GM18861 (cell line): ENCODE data around the gene ZSWIM5.
"Not testable (repeated sequence)": the region's sequence is repeated elsewhere in the genome, so short reads cannot be mapped to it uniquely, and the experiment has no call there.

ENCODE experiments used
- ATAC-seq: cut with Tn5 transposase; IDR thresholded peaks from one replicate; pipeline ENCODE4 v1.9.1; 2021; ENCODE audit not compliant: unreplicated experiment

The ZSWIM5 gene

DNA sequence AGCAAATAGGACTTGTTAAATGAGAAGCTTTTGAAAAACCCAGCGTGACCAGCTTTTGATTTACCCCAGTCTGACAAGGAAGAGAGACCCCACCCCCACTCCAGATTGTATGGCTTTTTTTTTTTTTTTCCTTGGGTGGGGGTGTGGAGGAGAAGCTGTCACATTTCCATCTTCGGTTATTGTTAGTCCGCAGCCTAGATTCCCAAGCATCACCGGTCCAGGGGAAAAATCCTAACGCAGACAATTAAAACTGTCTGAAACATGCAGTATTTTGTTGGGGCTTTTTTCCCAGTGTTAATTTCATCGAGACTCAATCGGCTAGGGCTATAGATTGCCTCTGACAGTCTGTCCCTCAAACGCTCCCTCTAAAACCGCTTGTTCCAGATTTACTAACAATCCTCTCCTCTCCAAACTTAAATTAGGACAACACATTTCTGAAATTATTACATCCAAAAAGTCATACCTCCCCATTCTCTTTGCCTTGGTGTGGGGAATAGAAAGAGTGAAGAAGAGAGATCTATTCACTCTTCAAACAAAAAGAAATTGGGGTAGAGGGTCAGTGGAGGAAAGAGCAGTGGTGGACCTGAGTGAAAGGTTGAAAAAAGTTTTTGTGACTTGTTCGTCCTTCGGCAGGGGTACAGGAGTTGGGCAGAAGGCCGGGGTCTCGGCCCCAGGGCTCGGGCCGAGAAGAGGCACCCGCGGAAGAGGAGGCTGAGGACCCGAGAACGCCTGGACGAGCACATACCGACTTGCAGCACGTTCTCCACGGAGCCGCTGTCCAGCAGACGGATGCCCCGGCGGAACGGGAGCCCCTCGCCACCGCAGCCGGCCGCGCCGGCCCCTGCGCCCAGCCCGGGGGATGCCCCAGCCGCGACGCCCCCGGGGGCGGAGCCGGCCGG is 1.1 kb downstream of the ZSWIM5 start:
- ATAC-seq = no peak

DNA sequence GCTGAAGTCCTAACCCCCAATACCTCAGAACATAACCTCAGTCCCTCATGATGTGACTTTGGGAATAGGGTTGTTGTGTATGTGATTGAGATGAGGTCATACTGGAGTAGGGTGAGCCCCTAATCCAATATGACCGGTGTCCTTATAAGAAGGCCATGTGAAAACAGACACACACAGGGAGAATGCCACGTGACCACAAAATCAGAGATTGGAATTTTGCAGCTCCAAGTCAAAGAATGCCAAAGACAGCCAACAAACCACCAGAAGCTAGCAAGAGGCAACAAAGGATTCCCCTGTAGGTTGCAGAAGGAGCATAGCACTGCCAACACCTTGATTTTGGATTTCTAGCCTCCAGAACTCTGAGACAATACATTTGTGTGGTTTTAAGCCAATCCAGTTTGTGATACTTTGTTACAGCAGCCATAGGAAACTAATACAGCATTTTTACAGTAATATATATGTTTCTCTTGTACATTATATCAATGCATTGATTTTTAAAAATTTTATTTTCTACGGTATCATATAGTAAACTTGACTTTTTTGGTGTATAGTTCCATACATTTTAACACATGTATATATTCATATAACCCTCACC is 5.4 kb downstream of the ZSWIM5 start:
- ATAC-seq = no peak

DNA sequence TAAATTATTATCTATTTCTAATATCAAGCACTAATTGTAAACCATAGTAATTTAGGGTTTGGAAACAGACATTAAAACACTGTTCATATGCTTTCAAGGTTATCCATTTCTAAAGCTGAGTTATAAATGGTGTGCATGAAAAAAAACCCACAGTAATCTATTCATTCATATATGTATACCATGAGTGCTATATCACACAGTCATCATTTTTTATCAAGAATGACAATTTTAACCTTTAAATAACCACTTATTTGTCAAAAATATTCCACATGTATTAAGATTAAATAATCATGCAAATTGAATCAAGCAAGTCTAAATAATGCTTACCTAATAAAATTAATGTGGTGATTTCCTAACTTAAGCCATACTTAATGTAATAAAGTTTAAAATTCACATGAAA is 6.0 kb downstream of the ZSWIM5 start:
- no peak for ATAC-seq

DNA sequence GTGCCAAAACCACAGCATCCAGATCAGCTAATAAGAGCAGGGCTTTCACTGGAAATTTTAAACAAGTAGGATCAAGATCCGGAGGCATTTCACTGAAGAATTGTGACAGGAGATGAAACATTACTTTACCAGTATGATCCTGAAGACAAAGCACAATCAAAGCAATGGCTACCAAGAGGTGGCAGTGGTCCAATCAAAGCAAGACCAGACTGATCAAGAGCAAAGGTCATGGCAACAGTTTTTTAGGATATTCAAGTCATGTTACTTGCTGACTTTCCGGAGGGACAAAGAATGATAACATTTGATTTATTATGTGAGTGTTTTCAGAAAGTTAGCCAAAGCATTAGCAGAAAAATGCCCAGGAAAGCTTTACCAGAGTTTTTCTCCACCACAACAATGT is 8.2 kb downstream of the ZSWIM5 start:
- ATAC-seq = no peak

DNA sequence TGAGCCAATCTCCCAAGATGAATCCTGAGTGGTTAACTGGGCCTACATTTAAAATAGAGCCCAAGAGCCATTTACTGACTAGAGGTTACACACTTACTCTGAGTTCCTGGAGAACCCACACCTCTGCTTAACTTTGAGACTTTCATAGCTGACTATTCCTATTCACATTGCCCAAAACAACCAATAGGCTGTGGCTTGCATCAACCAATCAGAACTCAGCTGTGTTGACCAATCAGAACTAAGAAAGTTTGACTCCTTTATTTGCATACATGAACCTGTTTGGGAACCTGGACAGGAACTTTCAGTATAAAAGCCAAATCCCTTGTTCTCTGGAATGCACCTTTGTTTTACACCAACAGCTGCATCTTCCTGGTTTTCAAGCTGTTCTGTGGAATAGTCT is 9.5 kb downstream of the ZSWIM5 start:
- ATAC-seq = no peak

DNA sequence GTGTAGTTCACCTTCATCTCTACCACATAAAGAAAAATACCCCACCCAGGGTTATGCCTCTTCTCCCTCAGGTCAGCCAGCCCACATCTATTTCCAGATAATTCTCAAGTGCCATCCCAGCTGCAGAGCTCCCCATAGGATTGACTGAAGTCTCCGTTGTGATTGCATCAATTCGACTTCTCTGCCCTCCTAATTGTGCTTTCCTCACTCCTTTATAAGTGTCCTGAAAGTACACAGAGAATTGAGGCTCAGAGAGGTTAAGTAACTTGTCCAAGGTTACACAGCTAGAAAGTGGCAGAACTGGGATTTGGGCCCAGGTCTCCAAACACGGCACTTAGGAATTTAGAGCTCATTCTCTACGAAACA is 15.0 kb downstream of the ZSWIM5 start:
- no peak for ATAC-seq

DNA sequence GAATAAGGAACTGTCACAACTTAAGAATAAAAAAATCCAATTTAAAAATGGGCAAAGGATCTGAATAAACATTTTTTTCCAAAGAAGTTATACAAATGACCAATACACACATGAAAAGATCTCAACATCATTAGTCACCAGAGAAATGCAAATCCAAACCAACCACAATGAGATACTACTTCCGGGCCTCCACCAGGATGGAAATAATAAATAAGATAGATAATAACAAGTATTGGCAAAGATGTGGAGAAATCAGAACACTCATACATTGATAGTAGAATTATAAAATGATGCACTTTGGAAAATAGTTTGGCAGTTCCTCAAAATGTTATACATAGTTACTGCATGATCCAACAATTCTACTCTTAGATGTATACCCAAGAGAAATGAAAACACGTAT is 18.7 kb downstream of the ZSWIM5 start:
- ATAC-seq = no peak

DNA sequence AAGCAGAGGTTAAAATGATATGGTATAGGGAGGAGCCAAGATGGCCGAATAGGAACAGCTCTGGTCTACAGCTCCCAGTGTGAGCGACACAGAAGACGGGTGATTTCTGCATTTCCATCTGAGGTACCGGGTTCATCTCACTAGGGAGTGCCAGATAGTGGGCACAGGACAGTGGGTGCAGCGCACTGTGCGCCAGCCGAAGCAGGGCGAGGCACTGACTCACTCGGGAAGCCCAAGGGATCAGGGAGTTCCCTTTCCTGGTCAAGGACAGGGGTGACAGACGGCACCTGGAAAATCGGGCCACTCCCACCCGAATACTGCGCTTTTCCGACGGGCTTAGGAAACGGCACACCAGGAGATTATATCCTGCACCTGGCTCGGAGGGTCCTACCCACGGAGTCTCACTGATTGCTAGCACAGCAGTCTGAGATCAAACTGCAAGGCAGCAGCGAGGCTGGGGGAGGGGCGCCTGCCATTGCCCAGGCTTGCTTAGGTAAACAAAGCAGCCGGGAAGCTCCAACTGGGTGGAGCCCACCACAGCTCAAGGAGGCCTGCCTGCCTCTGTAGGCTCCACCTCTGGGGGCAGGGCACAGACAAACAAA is 26.4 kb downstream of the ZSWIM5 start:
- not testable (repeated sequence) for ATAC-seq

DNA sequence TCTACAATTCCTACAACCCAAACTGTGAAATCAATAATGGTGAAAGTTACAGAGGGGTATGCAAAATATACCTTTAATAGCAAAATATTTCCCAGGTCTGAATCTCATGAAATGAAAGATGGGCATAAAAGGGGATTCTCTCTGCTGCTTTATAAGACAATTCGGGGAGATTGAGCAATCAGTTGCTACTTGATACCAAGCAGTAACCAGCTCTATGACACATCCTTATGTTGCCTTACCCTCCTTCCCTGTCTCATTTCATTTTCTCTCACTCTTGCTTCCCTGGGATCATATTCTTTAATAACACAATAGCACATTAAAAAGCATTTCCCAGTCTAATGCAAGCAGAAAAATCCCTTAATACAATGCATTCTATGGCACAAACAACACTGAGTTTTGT is 29.0 kb downstream of the ZSWIM5 start:
- no peak for ATAC-seq

DNA sequence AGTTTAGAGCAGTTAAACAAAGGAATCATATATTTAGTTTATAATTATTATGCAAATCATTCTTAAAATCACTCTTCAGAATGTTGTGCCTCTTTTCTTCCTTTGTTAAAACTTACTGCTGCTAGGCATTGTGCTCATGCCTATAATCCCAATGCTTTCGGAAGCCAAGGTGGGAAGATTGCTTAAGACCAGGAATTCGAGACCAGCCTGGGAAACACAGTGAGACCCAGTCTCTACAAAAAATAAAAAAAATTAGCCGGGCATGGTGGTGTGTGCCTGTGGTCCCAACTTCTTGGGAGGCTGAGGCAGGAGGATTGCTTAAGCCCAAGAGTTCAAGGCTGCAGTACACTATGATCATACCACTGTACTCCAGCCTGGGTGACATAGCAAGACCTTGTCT is 33.6 kb downstream of the ZSWIM5 start:
- no peak for ATAC-seq

DNA sequence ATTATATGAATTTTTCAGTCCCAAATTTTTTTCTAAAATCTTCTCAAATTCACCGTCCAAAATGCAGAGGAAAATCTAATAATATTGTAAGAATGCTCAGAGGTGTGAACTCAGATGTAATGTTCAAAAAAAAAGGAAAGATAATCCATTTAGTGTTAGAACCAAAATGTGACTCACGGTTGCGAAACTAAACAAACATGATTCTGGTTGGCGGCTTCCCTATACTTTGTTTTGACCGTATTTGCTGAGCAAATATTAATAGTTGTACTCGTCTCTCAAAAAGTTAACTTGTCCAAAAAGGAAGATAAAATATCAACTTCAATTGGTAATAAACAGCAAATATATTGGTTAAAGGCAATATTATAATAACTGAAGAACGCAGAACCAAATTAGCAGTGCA is 34.4 kb downstream of the ZSWIM5 start:
- no peak for ATAC-seq

DNA sequence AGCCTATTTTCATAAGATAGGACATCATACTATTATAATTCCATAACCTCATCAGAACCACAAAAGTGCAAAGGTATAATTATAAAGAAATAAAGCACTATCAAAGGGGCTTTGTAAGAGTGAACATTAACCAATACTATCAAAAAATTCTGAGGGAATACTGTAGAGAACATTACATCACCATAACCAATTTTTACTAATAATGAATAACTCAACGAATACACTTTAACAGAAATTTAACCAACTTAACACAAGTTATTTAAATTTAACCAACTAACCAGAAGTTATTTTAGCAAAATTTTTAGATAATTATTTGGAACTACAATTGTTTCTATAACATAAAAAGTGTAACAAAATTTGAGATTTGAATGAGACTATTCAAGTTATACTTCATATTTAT is 34.8 kb downstream of the ZSWIM5 start:
- ATAC-seq = no peak

DNA sequence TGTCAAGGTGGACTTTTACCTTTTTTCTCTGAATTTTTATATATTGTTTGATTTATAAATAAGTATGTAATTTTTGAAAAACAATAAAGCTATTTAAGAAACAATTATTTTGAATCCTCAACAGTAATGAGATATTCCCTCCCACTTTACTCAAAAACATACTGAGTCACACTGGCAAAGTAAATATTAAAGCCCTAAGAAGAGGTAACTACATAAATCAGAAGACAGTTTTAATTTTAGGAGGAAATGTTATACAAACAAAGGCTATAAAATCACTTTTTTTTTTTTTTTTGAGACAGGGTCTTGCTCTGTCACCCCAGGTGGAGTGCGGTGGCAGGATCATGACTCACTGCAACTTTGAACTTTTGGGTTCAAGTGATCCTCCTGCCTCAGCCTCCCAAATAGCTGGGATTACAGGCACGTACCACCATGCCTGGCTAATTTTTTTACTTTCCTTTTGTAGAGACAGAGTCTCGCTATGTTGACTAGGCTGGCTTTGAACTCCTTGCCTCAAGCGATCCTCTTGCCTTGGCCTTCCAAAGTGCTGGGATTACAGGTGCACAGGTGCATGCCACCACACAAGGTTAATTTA is 36.2 kb downstream of the ZSWIM5 start:
- no peak for ATAC-seq

DNA sequence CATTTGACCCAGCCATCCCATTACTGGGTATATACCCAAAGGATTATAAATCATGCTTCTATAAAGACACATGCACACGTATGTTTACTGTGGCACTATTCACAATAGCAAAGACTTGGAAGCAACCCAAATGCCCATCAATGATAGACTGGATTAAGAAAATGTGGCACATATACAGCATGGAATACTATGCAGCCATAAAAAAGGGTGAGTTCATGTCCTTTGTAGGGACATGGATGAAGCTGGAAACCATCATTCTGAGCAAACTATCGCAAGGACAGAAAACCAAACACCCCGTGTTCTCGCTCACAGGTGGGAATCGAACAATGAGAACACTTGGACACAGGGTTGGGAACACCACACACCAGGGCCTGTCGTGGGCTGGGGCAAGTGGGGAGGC is 38.5 kb downstream of the ZSWIM5 start:
- ATAC-seq = not testable (repeated sequence)

DNA sequence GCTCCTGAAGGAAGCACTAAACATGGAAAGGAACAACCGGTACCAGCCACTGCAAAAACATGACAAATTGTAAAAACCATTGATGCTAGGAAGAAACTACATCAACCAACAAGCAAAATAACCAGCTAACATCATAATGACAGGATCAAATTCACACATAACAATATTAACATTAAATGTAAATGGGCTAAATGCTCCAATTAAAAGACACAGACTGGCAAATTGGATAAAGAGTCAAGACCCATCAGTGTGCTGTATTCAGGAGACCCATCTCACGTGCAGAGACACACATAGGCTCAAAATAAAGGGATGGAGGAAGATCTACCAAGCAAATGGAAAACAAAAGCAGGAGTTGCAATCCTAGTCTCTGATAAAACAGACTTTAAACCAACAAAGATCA is 42.1 kb downstream of the ZSWIM5 start:
- ATAC-seq = not testable (repeated sequence)

DNA sequence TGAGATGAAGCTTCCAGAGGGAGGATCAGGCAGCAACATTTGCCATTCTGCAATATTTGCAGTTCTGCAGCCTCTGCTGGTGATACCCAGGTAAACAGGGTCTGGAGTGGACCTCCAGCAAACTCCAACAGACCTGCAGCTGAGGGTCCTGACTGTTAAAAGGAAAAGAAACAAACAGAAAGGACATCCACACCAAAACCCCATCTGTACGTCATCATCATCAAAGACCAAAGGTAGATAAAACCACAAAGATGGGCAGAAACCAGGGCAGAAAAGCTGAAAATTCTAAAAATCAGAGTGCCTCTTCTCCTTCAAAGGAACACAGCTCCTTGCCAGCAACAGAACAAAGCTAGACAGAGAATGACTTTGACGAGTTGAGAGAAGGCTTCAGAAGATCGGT is 43.3 kb downstream of the ZSWIM5 start:
- not testable (repeated sequence) for ATAC-seq

DNA sequence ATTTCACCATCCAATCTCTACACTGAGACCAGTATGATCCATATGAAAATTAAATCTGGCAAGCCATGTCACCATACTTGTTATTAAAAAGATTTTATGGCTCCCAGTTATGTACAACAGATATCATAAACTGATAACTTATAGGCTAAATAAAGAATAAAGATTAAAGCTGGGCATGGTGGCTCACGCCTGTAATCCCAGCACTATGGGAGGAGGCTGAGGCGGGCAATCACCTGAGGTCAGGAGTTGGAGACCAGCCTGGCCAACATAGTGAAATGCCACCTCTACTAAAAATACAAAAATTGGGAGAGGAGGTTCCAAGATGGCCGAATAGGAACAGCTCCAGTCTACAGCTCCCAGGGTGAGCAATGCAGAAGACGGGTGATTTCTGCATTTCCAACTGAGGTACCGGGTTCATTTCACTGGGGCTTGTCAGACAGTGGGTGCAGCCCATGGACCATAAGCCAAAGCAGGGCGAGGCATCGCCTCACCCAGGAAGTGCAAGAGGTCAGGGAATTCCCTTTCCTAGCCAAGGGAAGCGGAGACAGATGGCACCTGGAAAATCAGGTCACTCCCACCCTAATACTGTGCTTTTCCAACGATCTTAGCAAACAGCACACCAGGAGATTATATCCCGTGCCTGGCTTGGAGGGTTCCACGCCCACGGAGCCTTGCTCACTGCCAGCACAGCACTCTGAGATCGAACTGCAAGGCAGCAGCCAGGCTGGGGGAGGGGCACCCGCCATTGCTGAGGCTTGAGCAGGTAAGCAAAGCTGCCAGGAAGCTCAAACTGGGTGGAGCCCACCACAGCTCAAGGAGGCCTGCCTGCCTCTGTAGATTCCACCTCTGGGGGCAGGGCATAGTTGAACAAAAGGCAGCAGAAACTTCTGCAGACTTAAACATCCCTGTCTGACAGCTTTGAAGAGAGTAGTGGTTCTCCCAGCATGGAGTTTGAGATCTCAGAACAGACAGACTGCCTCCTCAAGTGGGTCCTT is 44.1 kb downstream of the ZSWIM5 start:
- ATAC-seq = not testable (repeated sequence)

DNA sequence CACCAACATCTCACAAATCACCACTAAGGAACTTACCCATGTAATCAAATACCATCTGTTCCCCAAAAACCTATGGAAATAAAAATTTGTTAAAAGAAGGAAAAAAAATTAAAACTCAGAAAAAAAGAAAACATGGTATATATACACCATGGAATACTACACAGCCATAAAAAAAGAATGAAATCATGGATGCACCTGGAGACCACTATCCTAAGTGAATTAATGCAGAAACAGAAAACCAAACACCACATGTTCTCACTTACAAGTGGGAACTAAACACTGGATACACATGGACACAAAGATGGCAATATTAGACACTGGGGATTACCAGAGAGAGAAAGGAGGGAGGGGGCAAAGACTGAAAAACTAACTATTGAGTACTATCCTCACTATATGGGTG is 50.4 kb downstream of the ZSWIM5 start:
- no peak for ATAC-seq

DNA sequence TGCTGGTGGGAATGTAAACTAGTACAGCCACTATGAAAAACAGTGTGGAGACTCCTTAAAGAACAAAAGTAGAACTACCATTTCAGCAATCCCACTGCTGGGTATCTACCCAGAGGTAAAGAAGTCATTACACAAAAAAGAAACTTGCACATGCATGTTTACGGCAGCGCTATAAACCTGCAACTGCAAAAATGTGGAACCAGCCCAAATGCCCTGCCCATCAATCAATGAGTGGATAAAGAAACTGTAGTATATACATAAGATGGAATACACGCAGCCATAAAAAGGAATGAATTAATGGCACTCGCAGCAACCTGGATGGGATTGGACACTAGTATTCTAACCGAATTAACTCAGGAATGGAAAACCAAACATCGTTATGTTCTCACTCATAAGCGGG is 51.0 kb downstream of the ZSWIM5 start:
- no peak for ATAC-seq

DNA sequence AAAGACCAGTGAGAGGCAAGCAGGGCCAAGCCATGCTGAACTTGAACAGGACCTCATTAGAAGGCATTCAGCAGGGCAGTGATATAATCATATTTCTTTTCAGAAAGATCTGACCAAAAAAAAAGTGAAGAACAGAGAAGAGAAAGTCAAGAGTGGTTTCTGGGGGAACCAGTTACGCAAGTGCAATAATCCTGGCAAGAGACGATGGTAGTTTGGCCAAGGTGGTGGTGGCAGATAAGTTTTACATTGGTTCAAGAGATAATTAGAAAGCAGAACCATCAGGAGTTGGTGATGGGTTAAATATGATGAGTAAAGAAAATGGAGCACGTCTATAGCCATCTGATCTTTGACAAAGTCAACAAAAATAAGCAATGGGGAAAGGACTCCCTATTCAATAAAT is 54.3 kb downstream of the ZSWIM5 start:
- ATAC-seq = no peak
